Immature natural killer cell (primary cell): Measurements from ENCODE around the gene MACROD2. TPM values are rescaled to one million over a fixed set of nuclear protein-coding genes. Genes with fewer than 3 reads are reported as not detected.

Source experiments
- DNase-seq, 3 donors: peaks; one replicate each; pipeline ENCODE4 v3.0.0; 2022; ENCODE audit warnings: mixed read lengths in 1 of 3
- H3K27ac Mint-ChIP-seq, 6 donors: one replicate each; pipeline ENCODE4 v1.8.0; 2020; ENCODE audit warnings: mixed read lengths in 6 of 6, mild to moderate bottlenecking in 5 of 6, inconsistent platforms in 4 of 6, moderate library complexity in 3 of 6
- H3K27me3 Mint-ChIP-seq, 3 donors: one replicate each; pipeline ENCODE4 v1.8.0; 2020 to 2021; ENCODE audit warnings: low read depth in 3 of 3, mild to moderate bottlenecking in 3 of 3, mixed read lengths in 3 of 3, moderate library complexity in 3 of 3, inconsistent platforms in 1 of 3
- H3K36me3 Mint-ChIP-seq, 3 donors: one replicate each; pipeline ENCODE4 v1.8.0; 2020; ENCODE audit warnings: mixed read lengths in 3 of 3, inconsistent platforms in 2 of 3, mild to moderate bottlenecking in 2 of 3
- H3K4me1 Mint-ChIP-seq, 2 donors: one replicate each; pipeline ENCODE4 v1.8.0; 2020; ENCODE audit warnings: inconsistent platforms in 2 of 2, mild to moderate bottlenecking in 2 of 2, mixed read lengths in 2 of 2, moderate library complexity in 1 of 2
- H3K4me3 Mint-ChIP-seq, 5 donors: one replicate each; pipeline ENCODE4 v1.8.0; 2020; ENCODE audit warnings: mild to moderate bottlenecking in 5 of 5, mixed read lengths in 5 of 5, inconsistent platforms in 3 of 5, moderate library complexity in 3 of 5
- H3K9me3 Mint-ChIP-seq, 6 donors: one replicate each; pipeline ENCODE4 v1.8.0; 2020; ENCODE audit warnings: mild to moderate bottlenecking in 6 of 6, mixed read lengths in 6 of 6, inconsistent platforms in 4 of 6, moderate library complexity in 3 of 6
- polyA plus RNA-seq, 3 donors: library from polyadenylated mRNA; unstranded; fragments of 300-500 nt; fragmentation: Illumina TruSeq; gene quantifications; one replicate each; pipeline ENCODE4 v1.2.3, GENCODE V29; 2021

MACROD2 gene
- polyA plus RNA-seq, 3 donors from 2014 or later = not detected

DNA sequence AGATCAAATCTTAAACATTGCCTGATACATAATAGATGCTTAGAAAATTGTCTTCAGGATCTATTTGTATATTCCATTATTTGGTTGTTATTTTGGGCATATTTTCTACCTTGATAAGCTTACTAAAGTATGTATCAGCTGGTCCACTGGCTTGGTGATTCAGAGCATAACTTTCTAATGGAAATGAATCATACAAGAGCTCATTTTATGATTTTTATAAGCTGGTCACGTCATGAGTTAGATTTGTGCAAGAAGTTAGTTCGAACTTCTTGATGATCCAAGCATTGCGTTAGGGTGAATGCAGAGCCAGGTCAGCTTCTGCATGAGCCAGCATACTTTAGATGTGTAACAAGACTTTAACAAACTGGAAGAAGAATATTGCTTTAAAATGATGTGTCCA, 486.5 kb downstream of the MACROD2 start:
- Mint-ChIP-seq H3K9me3 (peaks cover 11 to 36% (median 18%) of the 10 kb centered on the region in 6 donors), H3K4me1 (no peaks in the 10 kb centered on the region), H3K27ac (no peak overlapping the region), H3K27me3 (peaks cover 0 to 2% (median 0%) of the 10 kb centered on the region in 3 donors), H3K4me3 (no peak overlapping the region), H3K36me3 (no peaks in the 10 kb centered on the region)
- DNase-seq = no peak

DNA sequence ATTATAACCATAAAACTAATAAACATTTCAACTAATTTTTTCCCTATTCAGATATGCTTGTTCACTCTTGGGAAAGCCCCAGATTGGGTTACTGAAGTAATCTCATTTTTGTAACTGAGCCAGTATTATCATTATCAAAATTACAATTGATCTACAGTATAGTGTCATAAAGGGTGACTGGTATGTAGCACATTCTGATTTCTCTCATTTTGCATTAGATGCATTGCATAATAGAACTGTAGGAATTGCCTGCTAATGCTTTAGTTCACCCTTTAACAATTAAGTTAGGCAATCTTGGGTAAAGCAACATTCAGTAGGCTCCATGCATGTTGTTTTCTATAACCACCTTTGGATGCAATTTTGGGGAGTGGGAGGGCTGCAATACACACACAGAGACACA, 492.9 kb downstream of the MACROD2 start:
- no peak overlapping the region for H3K4me3 Mint-ChIP-seq
- no peak overlapping the region for H3K27ac Mint-ChIP-seq
- DNase-seq = no peak
- H3K27me3 Mint-ChIP-seq = peaks cover 0 to 4% (median 0%) of the 10 kb centered on the region in 3 donors
- peaks cover 9 to 45% (median 17%) of the 10 kb centered on the region in 6 donors for H3K9me3 Mint-ChIP-seq
- no peaks in the 10 kb centered on the region for H3K4me1 Mint-ChIP-seq
- no peaks in the 10 kb centered on the region for H3K36me3 Mint-ChIP-seq

DNA sequence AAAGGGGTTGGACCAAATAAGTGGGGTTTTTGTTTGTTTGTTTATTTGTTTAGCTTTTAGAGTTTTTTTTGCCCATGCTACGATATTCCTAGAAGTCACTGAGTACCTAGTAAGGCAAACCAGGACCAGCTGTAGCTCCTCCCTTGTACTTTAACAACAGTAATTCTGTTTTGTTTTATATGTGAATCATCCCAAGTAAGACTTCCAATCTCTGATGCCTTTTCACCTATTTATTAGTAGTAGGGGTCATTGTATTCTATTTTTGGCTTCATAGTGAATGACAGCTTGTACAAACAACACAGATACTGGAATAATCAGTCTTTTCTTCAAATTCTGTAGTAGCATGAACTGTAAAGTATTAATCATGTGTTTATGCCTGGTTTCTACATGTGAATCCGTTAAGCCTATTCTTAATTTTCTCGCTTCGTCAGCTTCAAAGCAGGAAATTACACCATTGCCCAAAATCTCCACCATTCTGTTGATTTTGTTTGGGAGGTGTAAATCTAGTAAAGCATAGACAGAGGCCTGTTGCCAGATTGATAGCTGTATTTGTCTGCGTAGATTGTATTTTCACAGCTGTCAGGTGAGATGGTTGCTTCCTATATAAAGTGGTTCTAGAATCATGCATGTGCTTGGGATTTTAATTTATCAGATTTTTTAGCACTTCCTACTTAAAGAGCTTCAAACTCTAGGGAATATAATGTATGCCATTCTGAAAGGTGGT, 493.6 kb downstream of the MACROD2 start:
- Mint-ChIP-seq H3K9me3 (peaks cover 9 to 45% (median 17%) of the 10 kb centered on the region in 6 donors), H3K27me3 (peaks cover 0 to 4% (median 0%) of the 10 kb centered on the region in 3 donors), H3K4me3 (no peak overlapping the region), H3K36me3 (no peaks in the 10 kb centered on the region), H3K27ac (no peak overlapping the region), H3K4me1 (no peaks in the 10 kb centered on the region)
- no peak for DNase-seq

DNA sequence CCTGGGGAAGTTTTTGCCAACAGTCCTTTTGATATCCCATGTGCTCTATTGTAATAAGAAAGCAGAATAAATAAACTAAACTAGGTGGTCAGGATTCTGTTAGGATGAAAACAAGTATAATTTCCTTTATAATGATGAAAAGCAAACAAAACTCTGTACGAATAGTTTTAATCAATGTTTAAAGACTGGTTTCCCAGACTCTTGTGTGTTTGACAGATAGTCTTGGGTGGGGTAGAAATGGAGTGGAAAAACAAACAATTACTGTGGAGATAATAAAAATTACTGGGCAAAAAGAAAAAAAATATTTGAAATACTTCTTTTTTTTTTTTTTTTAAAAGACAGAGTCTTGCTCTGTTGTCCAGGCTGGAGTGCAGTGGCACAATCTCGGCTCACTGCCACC, 494.2 kb downstream of the MACROD2 start:
- H3K27ac Mint-ChIP-seq = no peak overlapping the region
- DNase-seq = no peak

DNA sequence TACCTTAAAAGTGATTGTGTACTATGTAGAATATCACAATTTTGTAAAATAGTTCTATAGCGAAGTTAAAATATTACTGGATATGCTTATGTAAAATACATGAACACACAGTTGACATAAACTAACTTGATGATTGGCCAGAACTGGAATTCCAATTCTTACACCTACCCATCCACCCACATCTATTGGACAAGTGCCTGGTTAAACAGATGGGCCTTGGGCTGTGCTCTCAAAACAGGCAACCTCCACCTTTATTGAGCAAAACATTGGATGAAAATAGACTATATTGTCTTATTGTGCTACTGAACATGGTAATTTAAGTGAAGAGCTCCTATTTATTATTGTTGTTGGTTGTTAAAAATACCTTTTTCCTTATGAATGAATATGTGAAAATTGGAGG, 496.1 kb downstream of the MACROD2 start:
- H3K4me1 Mint-ChIP-seq = no peaks in the 10 kb centered on the region

More for the DNA sequence above, 494.2 kb downstream of the MACROD2 start:
- no peak overlapping the region for H3K4me3 Mint-ChIP-seq
- H3K27me3 Mint-ChIP-seq = peaks cover 0 to 2% (median 0%) of the 10 kb centered on the region in 3 donors
- H3K36me3 Mint-ChIP-seq = no peaks in the 10 kb centered on the region
- peaks cover 6 to 46% (median 15%) of the 10 kb centered on the region in 6 donors for H3K9me3 Mint-ChIP-seq
- no peaks in the 10 kb centered on the region for H3K4me1 Mint-ChIP-seq

DNA sequence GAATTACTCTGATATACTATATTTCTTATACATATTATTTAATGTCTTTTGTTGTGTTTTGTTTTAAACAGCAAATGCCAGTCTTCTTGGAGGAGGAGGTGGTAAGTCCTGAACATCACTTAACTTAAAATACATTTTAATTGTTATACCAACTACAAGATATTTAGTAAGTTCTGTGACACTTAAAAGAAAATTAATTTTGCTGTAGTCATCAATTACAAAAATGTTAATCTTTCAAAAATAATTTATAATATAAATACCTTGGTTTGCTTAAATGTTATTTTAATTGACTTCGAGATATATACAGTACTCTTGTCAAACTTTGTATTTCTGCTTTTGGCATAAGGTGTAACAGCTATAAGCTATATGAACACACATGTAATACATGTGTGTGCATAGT, 498.1 kb downstream of the MACROD2 start:
- Mint-ChIP-seq H3K27ac (no peak overlapping the region), H3K36me3 (no peaks in the 10 kb centered on the region), H3K27me3 (no peaks in the 10 kb centered on the region), H3K4me3 (no peak overlapping the region), H3K9me3 (peaks cover 3 to 36% (median 12%) of the 10 kb centered on the region in 6 donors), H3K4me1 (no peaks in the 10 kb centered on the region)
- DNase-seq = no peak

More for the DNA sequence above, 496.1 kb downstream of the MACROD2 start:
- Mint-ChIP-seq H3K27ac (no peak overlapping the region), H3K27me3 (peaks cover 0 to 2% (median 0%) of the 10 kb centered on the region in 3 donors), H3K4me3 (no peak overlapping the region), H3K36me3 (no peaks in the 10 kb centered on the region), H3K9me3 (peaks cover 0 to 43% (median 8%) of the 10 kb centered on the region in 6 donors)
- no peak for DNase-seq

DNA sequence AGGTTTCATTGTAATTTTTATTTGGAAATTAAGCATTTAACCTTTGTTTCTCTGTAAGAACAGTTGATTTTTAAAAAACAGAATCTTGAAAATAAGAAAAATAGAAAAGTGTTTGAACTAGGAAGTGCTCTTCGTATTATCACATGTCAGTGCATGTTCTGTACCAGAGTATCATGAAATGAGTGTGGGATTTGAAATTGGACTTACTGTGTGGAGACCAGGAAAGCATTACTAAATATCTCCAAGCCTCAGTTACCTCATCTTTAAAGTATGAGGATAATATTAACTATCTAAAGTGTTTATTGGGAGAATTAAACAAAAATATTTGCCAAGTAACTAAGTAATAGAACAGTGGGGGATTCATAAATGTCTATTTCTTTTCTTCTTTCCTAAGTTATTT, 499.0 kb downstream of the MACROD2 start:
- Mint-ChIP-seq H3K4me1 (no peaks in the 10 kb centered on the region), H3K36me3 (no peaks in the 10 kb centered on the region), H3K27me3 (no peaks in the 10 kb centered on the region), H3K27ac (no peak overlapping the region), H3K4me3 (no peak overlapping the region), H3K9me3 (peaks cover 3 to 37% (median 14%) of the 10 kb centered on the region in 6 donors)
- no peak for DNase-seq

DNA sequence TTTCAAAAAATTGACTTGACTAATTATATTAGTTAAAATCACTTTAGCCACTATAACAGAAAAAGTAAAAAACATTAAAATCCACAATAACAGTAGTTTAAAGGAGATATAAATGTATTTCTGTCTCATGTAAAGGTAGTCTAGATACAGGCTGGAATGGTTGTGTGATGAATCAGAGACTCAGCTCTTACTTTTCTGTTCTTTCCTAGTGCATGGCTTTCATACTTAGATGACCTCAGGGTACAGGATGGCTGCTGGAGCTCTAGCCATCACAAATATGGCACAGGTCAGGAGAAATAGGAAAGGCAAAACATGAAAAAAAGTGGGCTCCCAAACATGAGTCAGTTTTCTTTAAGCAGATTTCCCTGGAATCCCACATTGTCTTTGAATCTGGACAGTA, 499.8 kb downstream of the MACROD2 start:
- no peaks in the 10 kb centered on the region for H3K4me1 Mint-ChIP-seq
- no peak overlapping the region for H3K4me3 Mint-ChIP-seq
- no peak for DNase-seq
- H3K27me3 Mint-ChIP-seq = no peaks in the 10 kb centered on the region
- H3K27ac Mint-ChIP-seq = no peak overlapping the region
- no peaks in the 10 kb centered on the region for H3K36me3 Mint-ChIP-seq
- peaks cover 7 to 37% (median 15%) of the 10 kb centered on the region in 6 donors for H3K9me3 Mint-ChIP-seq

DNA sequence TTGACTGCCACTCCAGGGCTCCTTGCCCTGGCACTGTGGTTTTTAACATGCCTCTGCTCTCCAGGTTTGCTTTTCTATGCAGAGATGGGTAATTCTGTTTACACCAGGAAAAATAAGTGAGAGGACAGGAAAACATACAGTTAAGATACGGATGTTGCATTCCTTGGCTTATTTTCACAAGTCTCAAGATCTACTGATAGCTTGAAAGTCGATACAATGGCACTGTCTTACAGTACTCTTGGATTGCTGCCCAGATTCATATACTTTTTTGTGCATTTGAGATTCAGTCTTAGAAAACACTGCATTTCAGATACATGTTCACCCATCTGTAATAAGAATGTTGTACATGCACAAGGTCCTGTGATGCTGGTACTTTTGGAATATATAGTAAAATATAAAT, 501.7 kb downstream of the MACROD2 start:
- Mint-ChIP-seq H3K4me1 (no peaks in the 10 kb centered on the region), H3K36me3 (no peaks in the 10 kb centered on the region), H3K27ac (no peak overlapping the region), H3K27me3 (no peaks in the 10 kb centered on the region), H3K9me3 (peaks cover 11 to 47% (median 18%) of the 10 kb centered on the region in 6 donors), H3K4me3 (no peak overlapping the region)
- DNase-seq = no peak

DNA sequence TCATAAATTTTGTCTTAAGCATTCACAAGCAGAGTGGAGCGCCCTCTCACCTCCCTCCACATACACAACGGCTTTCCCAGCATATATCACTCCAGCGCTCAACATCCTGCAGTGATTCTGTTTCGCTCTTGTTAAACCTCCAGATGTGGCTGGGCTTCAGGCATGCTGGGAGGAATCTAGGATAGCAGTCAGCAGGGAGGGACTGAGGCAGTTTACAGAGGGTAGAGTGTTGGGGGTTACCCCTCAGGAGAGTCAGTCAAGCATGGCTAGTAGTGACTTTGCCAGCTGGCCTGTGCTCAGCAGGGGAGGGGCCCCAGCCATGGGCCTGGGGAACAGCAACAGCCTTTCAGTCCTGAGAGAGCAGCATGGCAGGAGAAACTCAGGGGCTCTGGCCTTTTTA, 503.5 kb downstream of the MACROD2 start:
- DNase-seq = no peak
- no peak overlapping the region for H3K27ac Mint-ChIP-seq
- no peaks in the 10 kb centered on the region for H3K4me1 Mint-ChIP-seq
- no peaks in the 10 kb centered on the region for H3K27me3 Mint-ChIP-seq
- H3K36me3 Mint-ChIP-seq = no peaks in the 10 kb centered on the region
- H3K9me3 Mint-ChIP-seq = peaks cover 11 to 55% (median 23%) of the 10 kb centered on the region in 6 donors
- H3K4me3 Mint-ChIP-seq = no peak overlapping the region

DNA sequence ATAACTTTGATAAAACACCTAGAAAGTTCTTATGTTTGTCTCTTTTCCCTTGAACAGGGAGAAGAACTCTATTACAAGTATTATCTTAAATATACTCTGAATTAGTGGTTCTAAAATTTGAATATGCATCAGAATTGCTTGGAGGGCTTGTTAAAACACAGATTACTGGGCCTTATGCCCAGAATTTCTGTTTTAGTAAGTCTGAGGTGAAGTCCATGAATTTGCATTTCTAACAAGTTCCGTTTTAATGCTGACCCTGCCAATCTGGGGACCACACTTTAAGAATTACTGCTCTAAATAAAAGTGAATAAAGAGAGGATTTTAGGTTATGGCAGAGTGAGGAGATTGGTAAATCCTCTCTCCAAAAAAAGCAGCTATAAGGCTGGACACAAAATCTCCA, 510.2 kb downstream of the MACROD2 start:
- H3K4me1 Mint-ChIP-seq = no peaks in the 10 kb centered on the region
- no peak overlapping the region for H3K4me3 Mint-ChIP-seq
- peaks cover 8 to 54% (median 22%) of the 10 kb centered on the region in 6 donors for H3K9me3 Mint-ChIP-seq
- no peak overlapping the region for H3K27ac Mint-ChIP-seq
- H3K36me3 Mint-ChIP-seq = no peaks in the 10 kb centered on the region
- H3K27me3 Mint-ChIP-seq = no peaks in the 10 kb centered on the region
- DNase-seq = no peak

DNA sequence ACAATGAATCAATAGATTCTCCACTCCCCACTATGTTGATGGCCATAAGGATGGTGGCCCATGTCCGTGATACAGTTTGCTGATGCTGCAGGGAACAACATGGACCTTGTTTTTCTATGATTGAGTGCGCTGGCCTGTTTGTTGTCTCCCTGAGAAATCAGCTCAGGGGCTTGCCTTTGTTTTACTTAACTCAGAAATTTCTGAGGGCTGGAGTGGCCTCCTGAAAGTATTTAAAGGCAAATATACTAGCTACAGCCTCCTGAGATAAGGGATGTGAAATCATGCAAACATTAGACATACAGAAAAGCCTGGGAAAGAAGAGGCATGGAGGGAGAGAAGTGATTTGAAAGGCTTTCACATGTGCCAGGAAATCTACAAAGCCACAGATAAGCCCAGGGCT, 512.4 kb downstream of the MACROD2 start:
- no peaks in the 10 kb centered on the region for H3K4me1 Mint-ChIP-seq
- no peak overlapping the region for H3K4me3 Mint-ChIP-seq
- H3K9me3 Mint-ChIP-seq = peaks cover 13 to 57% (median 27%) of the 10 kb centered on the region in 6 donors
- H3K36me3 Mint-ChIP-seq = no peaks in the 10 kb centered on the region
- DNase-seq = no peak
- no peak overlapping the region for H3K27ac Mint-ChIP-seq
- no peaks in the 10 kb centered on the region for H3K27me3 Mint-ChIP-seq

DNA sequence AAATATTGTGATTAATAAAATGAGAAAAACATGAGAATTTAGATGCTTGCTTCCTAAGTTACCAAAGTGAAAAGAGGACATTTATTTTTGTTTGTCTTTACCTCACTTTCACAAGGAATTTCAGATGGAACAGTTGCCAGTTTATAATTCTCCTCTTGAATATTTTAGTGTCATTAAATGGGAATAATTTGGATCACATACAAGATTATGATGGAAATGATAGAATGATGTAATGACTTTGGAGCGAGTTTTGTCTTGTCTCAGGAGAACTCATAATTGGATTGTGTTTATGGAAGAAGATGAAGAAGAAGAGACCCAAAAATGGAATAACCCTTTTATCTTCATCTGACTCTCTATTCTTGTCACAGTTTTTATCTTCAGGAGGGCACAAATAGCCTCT, 515.0 kb downstream of the MACROD2 start:
- Mint-ChIP-seq H3K4me3 (no peak overlapping the region), H3K27me3 (no peaks in the 10 kb centered on the region), H3K36me3 (peaks cover 0 to 2% (median 0%) of the 10 kb centered on the region in 3 donors), H3K4me1 (no peaks in the 10 kb centered on the region), H3K9me3 (peaks cover 13 to 62% (median 30%) of the 10 kb centered on the region in 6 donors), H3K27ac (no peak overlapping the region)
- no peak for DNase-seq

DNA sequence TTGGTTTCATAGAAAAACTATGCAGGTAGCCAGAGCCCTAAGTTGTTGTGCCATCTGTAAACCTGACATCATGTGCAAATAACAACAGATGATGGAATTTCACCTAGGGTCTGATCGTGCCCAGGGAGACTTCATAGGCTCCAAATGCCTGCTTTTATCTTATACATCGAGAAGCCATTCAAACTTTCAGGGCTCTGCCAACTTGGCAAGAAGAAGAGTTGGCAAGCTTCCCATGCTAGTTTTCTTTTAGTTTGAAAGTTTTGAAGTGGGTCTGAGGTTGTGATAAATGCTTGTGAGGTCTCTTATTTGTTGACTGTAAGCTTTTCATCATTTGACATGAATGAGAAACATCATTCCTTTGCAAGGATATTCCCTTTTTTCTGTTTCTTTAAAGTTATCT, 517.5 kb downstream of the MACROD2 start:
- no peak overlapping the region for H3K4me3 Mint-ChIP-seq
- no peaks in the 10 kb centered on the region for H3K4me1 Mint-ChIP-seq
- H3K27ac Mint-ChIP-seq = no peak overlapping the region
- peaks cover 10 to 68% (median 27%) of the 10 kb centered on the region in 6 donors for H3K9me3 Mint-ChIP-seq
- H3K36me3 Mint-ChIP-seq = peaks cover 0 to 3% (median 0%) of the 10 kb centered on the region in 3 donors
- H3K27me3 Mint-ChIP-seq = no peaks in the 10 kb centered on the region
- DNase-seq = no peak

DNA sequence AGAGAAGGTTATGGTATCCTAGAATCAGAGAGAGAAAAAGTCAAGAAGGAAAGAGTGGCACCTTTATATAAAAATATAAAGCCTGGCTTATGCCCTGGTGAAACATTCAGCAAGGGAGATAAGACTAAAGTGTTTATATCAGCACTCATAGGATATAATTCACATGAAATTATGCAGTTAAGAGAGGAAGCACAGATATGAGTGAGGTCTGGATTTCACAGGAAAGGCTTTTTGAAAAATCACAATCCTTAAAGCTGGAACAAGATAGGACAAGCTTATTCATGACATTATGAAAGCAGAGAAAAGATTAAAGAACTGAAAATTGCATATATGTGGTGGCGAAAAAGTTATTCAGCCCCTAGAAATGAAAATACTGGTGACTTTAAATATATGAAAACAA, 523.3 kb downstream of the MACROD2 start:
- DNase-seq = no peak
- Mint-ChIP-seq H3K4me3 (no peak overlapping the region), H3K27me3 (peaks cover 0 to 2% (median 2%) of the 10 kb centered on the region in 3 donors), H3K36me3 (peaks cover 0 to 3% (median 0%) of the 10 kb centered on the region in 3 donors), H3K9me3 (peaks cover 7 to 64% (median 24%) of the 10 kb centered on the region in 6 donors), H3K4me1 (no peaks in the 10 kb centered on the region), H3K27ac (no peak overlapping the region)
